Limb (tissue), 2 donors: ENCODE results near the gene ADAM10.

Experiments
- DNase-seq, 2 donors: peaks; one replicate each; pipeline ENCODE4 v3.0.0-alpha.2; 2016; ENCODE audit errors: extremely low spot score in 2 of 2

Gene ADAM10

GRCh38 chr15:58584789-58585461 is 164.6 kb downstream of the ADAM10 start:
- no peak for DNase-seq

- no peak for DNase-seq
Observed at GRCh38 chr15:58583171-58583908, 166.2 kb downstream of the ADAM10 start.

- no peak for DNase-seq
Observed at GRCh38 chr15:58582160-58582559, 167.3 kb downstream of the ADAM10 start.

GRCh38 chr15:58576657-58577056 is 172.8 kb downstream of the ADAM10 start:
- no peak for DNase-seq

GRCh38 chr15:58575045-58575786 is 174.3 kb downstream of the ADAM10 start:
- DNase-seq, result no peak

GRCh38 chr15:58574631-58575030 is 174.9 kb downstream of the ADAM10 start:
- no peak for DNase-seq

GRCh38 chr15:58573270-58573669 is 176.2 kb downstream of the ADAM10 start:
- no peak for DNase-seq

GRCh38 chr15:58572521-58572920 is 177.0 kb downstream of the ADAM10 start:
- no peak for DNase-seq

GRCh38 chr15:58571491-58571890 is 178.0 kb downstream of the ADAM10 start:
- DNase-seq, result no peak

- DNase-seq, result no peak
Observed at GRCh38 chr15:58569455-58569854, 180.1 kb downstream of the ADAM10 start.

GRCh38 chr15:58568157-58568571 is 181.3 kb downstream of the ADAM10 start:
- no peak for DNase-seq

GRCh38 chr15:58566029-58566428 is 183.5 kb downstream of the ADAM10 start:
- no peak for DNase-seq

- no peak for DNase-seq
Observed at GRCh38 chr15:58565619-58566018, 183.9 kb downstream of the ADAM10 start.

- DNase-seq, result no peak
Observed at GRCh38 chr15:58564981-58565380, 184.5 kb downstream of the ADAM10 start.

- DNase-seq, result no peak
Observed at GRCh38 chr15:58562135-58562534, 187.4 kb downstream of the ADAM10 start.

- no peak for DNase-seq
Observed at GRCh38 chr15:58561321-58561720, 188.2 kb downstream of the ADAM10 start.

- no peak for DNase-seq
Observed at GRCh38 chr15:58559904-58560588, 189.5 kb downstream of the ADAM10 start.

- no peak for DNase-seq
Observed at GRCh38 chr15:58558777-58559176, 190.7 kb downstream of the ADAM10 start.

- no peak for DNase-seq
Observed at GRCh38 chr15:58556541-58556940, 193.0 kb downstream of the ADAM10 start.

GRCh38 chr15:58556028-58556361 is 193.5 kb downstream of the ADAM10 start:
- DNase-seq, result no peak

GRCh38 chr15:58555162-58556027 is 194.1 kb downstream of the ADAM10 start:
- DNase-seq, result no peak
